ENCODE measurements around the gene SBF1.

DNA sequence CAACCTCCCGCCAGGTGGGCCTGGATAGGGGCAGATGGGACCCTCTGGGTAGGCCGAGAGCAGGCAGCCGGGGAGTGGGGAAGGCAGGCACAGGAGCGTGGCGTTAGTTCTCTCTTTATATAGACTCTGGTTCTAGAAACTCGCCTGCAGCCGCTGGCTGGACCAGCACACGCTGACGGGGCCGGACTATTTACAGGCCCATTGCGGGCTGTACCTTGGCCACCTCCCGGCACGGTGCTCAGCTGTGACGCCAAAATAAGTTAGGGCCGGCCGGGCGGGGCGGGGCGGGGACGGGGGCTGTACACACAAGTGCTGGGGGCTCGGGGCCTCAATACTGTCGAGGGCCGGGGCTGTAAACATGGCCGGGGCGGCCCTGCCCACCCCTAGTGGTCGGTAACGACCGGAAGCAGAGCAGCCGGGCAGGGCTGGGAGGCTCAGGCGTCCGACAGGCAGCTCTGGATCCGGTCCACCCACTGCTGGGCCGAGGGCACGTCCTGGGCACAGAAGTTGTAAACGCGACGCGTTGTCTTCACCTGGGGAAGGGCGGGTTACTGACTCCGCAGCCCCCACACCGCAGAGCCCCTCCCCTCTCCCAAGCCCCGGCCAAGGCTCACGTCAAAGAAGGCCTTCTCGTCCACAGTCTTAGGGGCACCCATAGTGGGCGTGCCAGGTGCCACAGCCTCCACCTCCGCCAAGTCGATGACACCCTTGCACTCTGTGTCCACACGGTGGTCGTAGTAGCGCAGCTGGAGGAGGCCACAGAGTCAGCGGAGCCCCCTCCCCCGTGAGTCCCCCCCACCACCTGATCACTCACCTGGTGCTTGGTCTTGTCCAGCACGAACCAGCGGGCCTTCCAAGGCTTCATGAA is 27.9 kb downstream of the SBF1 start:
- TF ChIP-seq POLR2A (IDR thresholded peaks at IDR 0.05) (no peak), CTCF (IDR thresholded peaks at IDR 0.05) (no peak)
